ENCODE measurements around the gene DGKH.
A peak's percentile ranks its signal among the peaks of the same experiment; 100 is the strongest.

DNA sequence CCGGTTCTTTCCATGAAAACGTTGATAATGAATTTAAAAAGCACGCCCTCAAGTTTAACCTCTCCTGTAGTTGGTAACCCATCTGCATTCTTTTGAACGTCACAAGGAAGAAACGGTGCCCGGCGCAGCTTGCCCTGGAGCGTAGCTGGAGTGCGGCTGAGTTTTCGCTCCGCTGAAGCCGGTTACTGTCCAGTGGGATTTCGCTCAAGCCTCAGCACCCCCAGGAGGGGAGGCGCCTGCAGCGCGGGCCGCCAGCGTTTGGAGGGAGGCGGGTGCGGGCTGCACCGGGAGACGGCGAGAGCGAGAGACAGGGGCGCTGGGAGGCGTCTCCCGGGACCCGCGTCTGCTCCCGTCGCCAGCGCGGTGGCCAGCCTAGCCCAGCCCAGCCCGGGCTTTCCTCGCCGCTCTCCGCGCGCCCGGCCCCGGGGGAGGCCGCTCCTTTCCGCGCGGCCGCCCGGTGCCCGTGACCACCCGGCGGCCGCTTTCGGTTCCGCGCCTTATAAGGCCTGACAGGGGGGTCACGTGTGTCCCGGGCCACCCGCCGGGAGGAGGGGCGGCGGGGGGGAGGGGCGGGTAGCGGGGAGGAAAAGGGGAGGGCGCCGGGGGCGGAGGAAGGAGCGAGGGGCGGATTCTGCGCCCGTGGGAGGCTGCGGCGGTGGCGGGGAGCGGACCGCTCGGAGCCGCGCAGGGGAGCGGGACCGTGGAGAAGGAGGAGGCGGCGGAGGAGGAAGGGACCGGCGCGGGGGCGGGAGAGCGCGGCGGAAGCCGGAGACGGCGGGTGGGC lies 8.3 kb upstream of the DGKH start:
- peak in 1 of 3 experiments; percentile 21 for TF ChIP-seq CTCF (IDR thresholded peaks at IDR 0.05)
- TF ChIP-seq POLR2A (IDR thresholded peaks at IDR 0.05; ENCODE audit: low read depth): peak; percentile 63

All from esophagus muscularis mucosa (tissue), 3 donors.